Progenitor cell of endocrine pancreas (in vitro differentiated cells): Measurements from ENCODE around the gene PDZD2. TPM values are rescaled to one million over a fixed set of nuclear protein-coding genes. Genes with fewer than 3 reads are reported as not detected.
"Not testable (repeated sequence)": the region's sequence is repeated elsewhere in the genome, so short reads cannot be mapped to it uniquely, and the experiment has no call there.

Source experiments
- DNase-seq: peaks from one replicate; pipeline ENCODE4 v3.0.0; 2021; ENCODE audit warnings: low spot score; ENCODE audit not compliant: unreplicated experiment
- H3K27ac Mint-ChIP-seq: 2 replicates; pipeline ENCODE4 v1.8.0; 2021; ENCODE audit warnings: mild to moderate bottlenecking, moderate library complexity, mixed read lengths
- H3K27me3 Mint-ChIP-seq: 2 replicates; pipeline ENCODE4 v1.8.0; 2021; ENCODE audit warnings: mixed read lengths
- H3K36me3 Mint-ChIP-seq: 2 replicates; pipeline ENCODE4 v1.8.0; 2022; ENCODE audit warnings: mixed read lengths; ENCODE audit not compliant: insufficient read depth
- H3K4me1 Mint-ChIP-seq: 2 replicates; pipeline ENCODE4 v1.8.0; 2021; ENCODE audit warnings: low read depth, mixed read lengths
- H3K4me3 Mint-ChIP-seq: 2 replicates; pipeline ENCODE4 v1.8.0; 2021; ENCODE audit warnings: low read depth, mild to moderate bottlenecking, moderate library complexity, mixed read lengths
- H3K9me3 Mint-ChIP-seq: 2 replicates; pipeline ENCODE4 v1.8.0; 2021; ENCODE audit warnings: low read depth, mixed read lengths
- total RNA-seq: library from RNA; stranded (reverse); gene quantifications from 2 replicates; pipeline ENCODE4 v1.2.1, GENCODE V29; 2021
- TF ChIP-seq, protein P1 (sequence below): fragments of 200-600 bp; sonication (generic); IDR thresholded peaks from one replicate; pipeline ENCODE4 v1.5.0; 2021; ENCODE audit warnings: antibody characterized with exemption, mild to moderate bottlenecking; ENCODE audit not compliant: unreplicated experiment

PDZD2 gene
- total RNA-seq, 1 donor from 2014 or later = 3.1 TPM

DNA sequence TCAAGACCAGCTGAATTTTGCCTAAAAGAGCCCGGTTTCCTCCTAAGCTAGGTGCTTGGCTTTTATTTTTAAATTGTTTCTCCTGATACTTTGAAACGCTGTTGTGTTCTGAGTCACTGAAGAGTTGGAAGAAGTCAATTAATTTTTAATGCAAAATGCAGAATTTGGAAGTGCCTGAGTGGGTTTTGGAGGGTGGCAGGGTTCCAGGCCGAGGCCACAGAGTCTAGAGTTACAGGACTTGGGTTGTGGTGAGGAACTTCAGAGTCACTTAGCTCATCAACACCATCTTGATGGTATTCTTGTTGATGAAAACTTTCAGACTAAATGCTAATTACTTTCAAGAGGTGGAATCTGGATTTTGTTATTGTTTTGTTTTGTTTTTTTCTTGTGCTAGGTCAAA lies 130.6 kb downstream of the PDZD2 start:
- Mint-ChIP-seq H3K4me3 (no peak overlapping the region), H3K27me3 (peaks cover 5% of the 10 kb centered on the region), H3K36me3 (no peaks in the 10 kb centered on the region), H3K4me1 (no peaks in the 10 kb centered on the region), H3K27ac (no peak overlapping the region), H3K9me3 (no peaks in the 10 kb centered on the region)
- TF ChIP-seq, protein P1, sequence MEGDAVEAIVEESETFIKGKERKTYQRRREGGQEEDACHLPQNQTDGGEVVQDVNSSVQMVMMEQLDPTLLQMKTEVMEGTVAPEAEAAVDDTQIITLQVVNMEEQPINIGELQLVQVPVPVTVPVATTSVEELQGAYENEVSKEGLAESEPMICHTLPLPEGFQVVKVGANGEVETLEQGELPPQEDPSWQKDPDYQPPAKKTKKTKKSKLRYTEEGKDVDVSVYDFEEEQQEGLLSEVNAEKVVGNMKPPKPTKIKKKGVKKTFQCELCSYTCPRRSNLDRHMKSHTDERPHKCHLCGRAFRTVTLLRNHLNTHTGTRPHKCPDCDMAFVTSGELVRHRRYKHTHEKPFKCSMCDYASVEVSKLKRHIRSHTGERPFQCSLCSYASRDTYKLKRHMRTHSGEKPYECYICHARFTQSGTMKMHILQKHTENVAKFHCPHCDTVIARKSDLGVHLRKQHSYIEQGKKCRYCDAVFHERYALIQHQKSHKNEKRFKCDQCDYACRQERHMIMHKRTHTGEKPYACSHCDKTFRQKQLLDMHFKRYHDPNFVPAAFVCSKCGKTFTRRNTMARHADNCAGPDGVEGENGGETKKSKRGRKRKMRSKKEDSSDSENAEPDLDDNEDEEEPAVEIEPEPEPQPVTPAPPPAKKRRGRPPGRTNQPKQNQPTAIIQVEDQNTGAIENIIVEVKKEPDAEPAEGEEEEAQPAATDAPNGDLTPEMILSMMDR = no peak
- DNase-seq = no peak

DNA sequence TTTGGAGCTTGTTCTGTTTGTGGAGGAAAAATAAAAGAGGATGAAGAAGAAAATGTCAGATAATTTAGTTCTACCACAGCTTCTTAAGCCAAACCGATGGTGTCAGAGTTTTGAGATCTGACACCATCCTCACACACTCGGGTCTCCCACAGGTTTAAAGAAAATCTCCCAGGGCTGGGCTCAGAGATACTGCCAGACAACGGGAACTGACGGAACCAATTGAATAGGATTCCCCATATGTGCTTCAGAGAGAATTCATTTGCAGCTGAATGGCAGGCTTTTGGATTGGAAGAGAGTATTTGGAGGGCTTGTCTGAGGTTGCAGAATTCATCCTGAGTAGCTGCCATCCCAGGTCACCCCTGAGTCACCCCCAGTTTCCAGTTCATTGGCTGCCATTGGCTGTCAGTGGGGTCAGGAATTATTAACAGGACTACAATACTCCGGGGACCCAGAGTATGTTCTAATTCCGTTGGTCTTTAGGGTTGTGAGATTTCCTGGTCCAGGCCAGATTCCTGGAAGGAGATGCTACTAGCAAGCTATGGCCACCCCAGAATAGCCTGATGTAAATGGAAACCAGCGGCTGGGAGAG lies 131.3 kb downstream of the PDZD2 start:
- Mint-ChIP-seq H3K27ac (no peak overlapping the region), H3K27me3 (peaks cover 5% of the 10 kb centered on the region), H3K4me1 (no peaks in the 10 kb centered on the region), H3K36me3 (no peaks in the 10 kb centered on the region), H3K4me3 (no peak overlapping the region), H3K9me3 (peaks cover 3% of the 10 kb centered on the region)
- DNase-seq = no peak
- TF ChIP-seq, protein P1 = no peak

DNA sequence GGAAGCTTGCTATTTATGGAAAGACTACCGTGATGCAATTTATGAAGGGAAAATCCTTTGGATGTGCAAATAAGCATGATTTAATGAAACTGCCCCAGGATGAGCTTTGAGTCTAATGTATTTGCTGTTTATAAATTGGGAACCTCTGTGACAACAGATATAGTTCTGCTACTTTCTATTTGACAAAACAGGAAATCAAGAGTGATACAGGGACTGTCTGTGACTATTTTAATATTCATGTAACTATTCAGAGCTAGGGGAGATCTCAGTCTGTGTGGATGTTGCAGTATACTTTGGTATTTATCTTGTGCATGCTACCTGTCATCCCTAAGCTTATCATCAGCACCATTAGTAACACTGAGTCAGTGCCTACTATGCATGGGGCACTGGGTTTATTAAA lies 132.1 kb downstream of the PDZD2 start:
- H3K4me3 Mint-ChIP-seq = no peak overlapping the region
- H3K27me3 Mint-ChIP-seq = peaks cover 5% of the 10 kb centered on the region
- H3K36me3 Mint-ChIP-seq = no peaks in the 10 kb centered on the region
- no peak for DNase-seq
- peaks cover 6% of the 10 kb centered on the region for H3K9me3 Mint-ChIP-seq
- H3K27ac Mint-ChIP-seq = no peak overlapping the region
- H3K4me1 Mint-ChIP-seq = no peaks in the 10 kb centered on the region
- TF ChIP-seq, protein P1 = no peak

- Mint-ChIP-seq H3K4me3 (no peak overlapping the region), H3K9me3 (peaks cover 6% of the 10 kb centered on the region), H3K27ac (no peak overlapping the region), H3K36me3 (no peaks in the 10 kb centered on the region), H3K27me3 (peaks cover 5% of the 10 kb centered on the region), H3K4me1 (no peaks in the 10 kb centered on the region)
- TF ChIP-seq, protein P1 = no peak
- no peak for DNase-seq
Observed at GRCh38 chr5:31771500-31771899, 132.6 kb downstream of the PDZD2 start.

GRCh38 chr5:31776294-31776693 lies 137.4 kb downstream of the PDZD2 start:
- H3K36me3 Mint-ChIP-seq, H3K27me3 Mint-ChIP-seq, DNase-seq, H3K9me3 Mint-ChIP-seq, H3K27ac Mint-ChIP-seq, H3K4me1 Mint-ChIP-seq, H3K4me3 Mint-ChIP-seq: not testable (repeated sequence)

DNA sequence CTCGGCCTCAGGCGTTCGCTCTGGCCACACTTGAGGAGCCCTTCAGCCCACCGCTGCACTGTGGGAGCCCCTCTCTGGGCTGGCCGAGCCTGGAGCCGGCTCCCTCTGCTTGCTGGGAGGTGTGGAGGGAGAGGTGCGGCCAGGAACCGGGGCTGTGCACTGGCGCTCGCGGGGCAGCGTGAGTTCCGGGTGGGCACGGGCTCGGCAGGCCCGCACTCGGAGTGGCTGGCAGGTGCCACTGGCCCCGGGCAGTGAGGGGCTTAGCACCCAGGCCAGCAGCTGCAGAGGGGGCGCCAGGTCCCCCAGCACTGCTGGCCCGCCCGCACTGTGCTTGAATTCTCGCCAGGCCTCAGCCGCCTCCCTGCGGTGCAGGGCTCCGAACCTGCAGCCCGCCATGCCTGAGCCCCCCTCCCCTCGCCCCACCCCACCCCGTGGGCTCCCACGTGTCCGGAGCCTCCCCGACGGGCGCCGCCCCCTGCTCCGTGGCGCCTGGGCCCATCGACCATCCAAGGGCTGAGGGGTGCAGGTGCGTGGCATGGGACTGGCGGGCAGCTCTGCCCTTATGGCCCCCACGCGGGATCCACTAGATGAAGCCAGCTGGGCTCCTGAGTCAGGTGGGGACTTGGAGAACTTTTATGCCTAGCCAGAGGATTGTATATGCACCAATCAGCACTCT lies 138.2 kb downstream of the PDZD2 start:
- H3K36me3 Mint-ChIP-seq = no peaks in the 10 kb centered on the region
- TF ChIP-seq, protein P1 = no peak
- DNase-seq = no peak
- no peaks in the 10 kb centered on the region for H3K4me1 Mint-ChIP-seq
- no peak overlapping the region for H3K4me3 Mint-ChIP-seq
- H3K9me3 Mint-ChIP-seq = peaks cover 6% of the 10 kb centered on the region
- H3K27me3 Mint-ChIP-seq = no peaks in the 10 kb centered on the region
- no peak overlapping the region for H3K27ac Mint-ChIP-seq
